Thyroid gland (tissue), 4 donors: ENCODE data around the gene BCAS3.

Experiments
- POLR2A ChIP-seq, 2 donors: fragments of 450-650 bp; IDR thresholded peaks; one replicate each; pipeline ENCODE4 v1.6.1; 2017; ENCODE audit warnings: antibody characterized with exemption in 2 of 2, mild to moderate bottlenecking in 2 of 2, moderate library complexity in 1 of 2
- TF ChIP-seq, protein P1 (sequence below), 6 experiments: fragments of 200-600 bp in 3 of 6; fragments of 450-650 bp in 3 of 6; sonication (generic) in 3 of 6; IDR thresholded peaks; one replicate each; pipeline ENCODE4 v1.5.1; 2016 to 2019; ENCODE audit warnings: antibody characterized with exemption in 6 of 6, mild to moderate bottlenecking in 2 of 6, inconsistent platforms in 1 of 6, moderate library complexity in 1 of 6

DNA sequence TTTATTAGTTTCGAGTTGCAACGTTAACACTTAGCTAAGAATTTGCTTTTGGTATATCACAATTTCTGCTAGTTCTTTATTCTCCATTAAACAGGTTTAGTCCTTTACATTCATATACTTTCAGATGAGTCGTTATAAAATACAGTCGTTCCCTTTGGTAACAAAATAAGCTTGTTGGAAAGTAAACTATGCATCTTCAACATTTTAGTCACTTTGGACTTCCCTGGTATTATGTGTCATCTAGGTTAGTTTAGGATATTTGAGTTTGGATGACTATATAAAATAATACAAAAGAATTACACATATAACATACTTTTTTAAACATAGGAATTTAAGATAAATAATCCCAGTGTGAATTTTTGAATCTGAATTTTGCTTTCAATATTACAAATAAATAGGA, 351.5 kb downstream of the BCAS3 start:
- TF ChIP-seq, protein P1, sequence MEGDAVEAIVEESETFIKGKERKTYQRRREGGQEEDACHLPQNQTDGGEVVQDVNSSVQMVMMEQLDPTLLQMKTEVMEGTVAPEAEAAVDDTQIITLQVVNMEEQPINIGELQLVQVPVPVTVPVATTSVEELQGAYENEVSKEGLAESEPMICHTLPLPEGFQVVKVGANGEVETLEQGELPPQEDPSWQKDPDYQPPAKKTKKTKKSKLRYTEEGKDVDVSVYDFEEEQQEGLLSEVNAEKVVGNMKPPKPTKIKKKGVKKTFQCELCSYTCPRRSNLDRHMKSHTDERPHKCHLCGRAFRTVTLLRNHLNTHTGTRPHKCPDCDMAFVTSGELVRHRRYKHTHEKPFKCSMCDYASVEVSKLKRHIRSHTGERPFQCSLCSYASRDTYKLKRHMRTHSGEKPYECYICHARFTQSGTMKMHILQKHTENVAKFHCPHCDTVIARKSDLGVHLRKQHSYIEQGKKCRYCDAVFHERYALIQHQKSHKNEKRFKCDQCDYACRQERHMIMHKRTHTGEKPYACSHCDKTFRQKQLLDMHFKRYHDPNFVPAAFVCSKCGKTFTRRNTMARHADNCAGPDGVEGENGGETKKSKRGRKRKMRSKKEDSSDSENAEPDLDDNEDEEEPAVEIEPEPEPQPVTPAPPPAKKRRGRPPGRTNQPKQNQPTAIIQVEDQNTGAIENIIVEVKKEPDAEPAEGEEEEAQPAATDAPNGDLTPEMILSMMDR (IDR thresholded peaks at IDR 0.05): no peak
- TF ChIP-seq POLR2A (IDR thresholded peaks at IDR 0.05): no peak
